Natural killer cell (primary cell): ENCODE results near the gene RDX. TPM values are rescaled to one million over a fixed set of nuclear protein-coding genes. Genes with fewer than 3 reads are reported as not detected.
A peak's percentile ranks its signal among the peaks of the same experiment; 100 is the strongest.

Experiments
- ATAC-seq, 3 donors: fragments of 150-1000 bp in 2 of 3; fragments of 200-7000 bp in 1 of 3; cut with Tn5 transposase; 1 replicate in 1 of 3; 2 replicates in 2 of 3; pipeline ENCODE4 v1.10.0; 2021; ENCODE audit warnings: mild to moderate bottlenecking in 2 of 3, moderate library complexity in 2 of 3
- DNase-seq, 2 donors: peaks; one replicate each; pipeline versions ENCODE4 v3.0.0 to v3.0.0-alpha.2; 2013 to 2021; ENCODE audit warnings: mixed read lengths in 1 of 2
- H3K27ac ChIP-seq: one replicate; pipeline ENCODE4 v1.5.1; 2013; ENCODE audit warnings: mild to moderate bottlenecking, low read length
- H3K27me3 ChIP-seq: one replicate; pipeline ENCODE4 v1.6.1; 2013; ENCODE audit warnings: low read length; ENCODE audit not compliant: control insufficient read depth, insufficient read depth
- H3K36me3 ChIP-seq: one replicate; pipeline ENCODE4 v1.6.1; 2013; ENCODE audit warnings: low read length; ENCODE audit not compliant: control insufficient read depth, insufficient read depth
- H3K4me1 ChIP-seq: one replicate; pipeline ENCODE4 v1.6.1; 2013; ENCODE audit warnings: low read length; ENCODE audit not compliant: control insufficient read depth, insufficient read depth
- H3K4me3 ChIP-seq: one replicate; pipeline ENCODE4 v1.5.1; 2013; ENCODE audit warnings: low read length
- H3K9me3 ChIP-seq: one replicate; pipeline ENCODE4 v1.6.1; 2013; ENCODE audit warnings: low read length; ENCODE audit not compliant: control insufficient read depth, insufficient read depth
- H3K27ac Mint-ChIP-seq, 2 donors: one replicate each; pipeline ENCODE4 v1.8.0; 2022; ENCODE audit warnings: mild to moderate bottlenecking in 2 of 2, mixed read lengths in 2 of 2, moderate library complexity in 1 of 2
- H3K27me3 Mint-ChIP-seq, 2 donors: one replicate each; pipeline ENCODE4 v1.8.0; 2022; ENCODE audit warnings: low read depth in 2 of 2, mixed read lengths in 2 of 2
- H3K36me3 Mint-ChIP-seq: one replicate; pipeline ENCODE4 v1.8.0; 2022; ENCODE audit warnings: mixed read lengths
- H3K4me1 Mint-ChIP-seq, 2 donors: one replicate each; pipeline ENCODE4 v1.8.0; 2022; ENCODE audit warnings: mixed read lengths in 2 of 2
- H3K4me3 Mint-ChIP-seq: one replicate; pipeline ENCODE4 v1.8.0; 2022; ENCODE audit warnings: mild to moderate bottlenecking, moderate library complexity, mixed read lengths
- H3K9me3 Mint-ChIP-seq, 2 donors: one replicate each; pipeline ENCODE4 v1.8.0; 2022; ENCODE audit warnings: mixed read lengths in 2 of 2
- CTCF ChIP-seq: fragments of 200-600 bp; IDR thresholded peaks from one replicate; pipeline ENCODE4 v1.8.0; 2022; ENCODE audit warnings: antibody characterized with exemption
- WGBS: methylation state at CpG from one replicate; pipeline ENCODE4 v1.1.7; 2013; ENCODE audit warnings: missing lambda C conversion rate; ENCODE audit not compliant: insufficient coverage; 5-methylcytosine and 5-hydroxymethylcytosine counted together
- intact Hi-C: fragments of 100-400 bp; cut with micrococcal nuclease; formaldehyde crosslinking; loops from one replicate; pipeline ENCODE4 v1.14.2; 2022
- total RNA-seq, 4 donors: library from RNA; stranded (reverse); fragments of 120-200 nt in 1 of 4; gene quantifications; one replicate each; pipeline versions ENCODE4 v1.2.3 to v1.2.4, GENCODE V29; 2013 to 2022

RDX gene
- total RNA-seq, 3 donors from 2014 or later (not counting 1 experiment from before 2014, with no cell fraction given): 22.6 to 31.1 (median 25.9) TPM

- intact Hi-C loops: loop anchor here (5.0 kb wide), 1 partner anchor 133 kb away; no protein-coding TSS in a partner anchor
- Histone ChIP-seq H3K27me3 (no peaks in the 10 kb centered on the region), H3K36me3 (no peaks in the 10 kb centered on the region), H3K27ac (no peak overlapping the region), H3K9me3 (no peaks in the 10 kb centered on the region), H3K4me1 (peaks cover 4% of the 10 kb centered on the region), H3K4me3 (no peak overlapping the region)
- no peak for TF ChIP-seq CTCF
- DNase-seq: peak in 1 of 2 donors; percentile 11
- 97% methylated on average over 4 of the region's 6 CpGs for WGBS
- Mint-ChIP-seq H3K4me3 (no peak overlapping the region), H3K27me3 (no peaks in the 10 kb centered on the region), H3K27ac (no peak overlapping the region), H3K9me3 (peaks cover 0 to 2% of the 10 kb centered on the region in 2 donors), H3K36me3 (no peaks in the 10 kb centered on the region), H3K4me1 (peaks cover 11 to 14% of the 10 kb centered on the region in 2 donors)
- no peak for ATAC-seq
These were observed 2.8 kb upstream of the RDX start for GRCh38 chr11:110299006-110299785.

- Histone ChIP-seq H3K27ac (no peak overlapping the region), H3K4me3 (no peak overlapping the region), H3K9me3 (no peaks in the 10 kb centered on the region), H3K36me3 (no peaks in the 10 kb centered on the region), H3K27me3 (no peaks in the 10 kb centered on the region), H3K4me1 (peaks cover 4% of the 10 kb centered on the region)
- H3K4me1 Mint-ChIP-seq: peaks cover 11 to 14% of the 10 kb centered on the region in 2 donors
- no peaks in the 10 kb centered on the region for H3K27me3 Mint-ChIP-seq
- ATAC-seq (no peak), DNase-seq (peak in 1 of 2 donors; percentile 7)
- no peaks in the 10 kb centered on the region for H3K36me3 Mint-ChIP-seq
- intact Hi-C loops: loop anchor here (5.0 kb wide), 1 partner anchor 134 kb away; no protein-coding TSS in a partner anchor
- H3K4me3 Mint-ChIP-seq: no peak overlapping the region
- H3K27ac Mint-ChIP-seq: peak overlapping the region in 1 of 2 donors; percentile 50
- H3K9me3 Mint-ChIP-seq: peaks cover 0 to 2% of the 10 kb centered on the region in 2 donors
- TF ChIP-seq CTCF: no peak
- WGBS: 98% methylated on average over 4 of the region's 5 CpGs
These were observed 1.9 kb upstream of the RDX start for GRCh38 chr11:110298301-110298765.

DNA sequence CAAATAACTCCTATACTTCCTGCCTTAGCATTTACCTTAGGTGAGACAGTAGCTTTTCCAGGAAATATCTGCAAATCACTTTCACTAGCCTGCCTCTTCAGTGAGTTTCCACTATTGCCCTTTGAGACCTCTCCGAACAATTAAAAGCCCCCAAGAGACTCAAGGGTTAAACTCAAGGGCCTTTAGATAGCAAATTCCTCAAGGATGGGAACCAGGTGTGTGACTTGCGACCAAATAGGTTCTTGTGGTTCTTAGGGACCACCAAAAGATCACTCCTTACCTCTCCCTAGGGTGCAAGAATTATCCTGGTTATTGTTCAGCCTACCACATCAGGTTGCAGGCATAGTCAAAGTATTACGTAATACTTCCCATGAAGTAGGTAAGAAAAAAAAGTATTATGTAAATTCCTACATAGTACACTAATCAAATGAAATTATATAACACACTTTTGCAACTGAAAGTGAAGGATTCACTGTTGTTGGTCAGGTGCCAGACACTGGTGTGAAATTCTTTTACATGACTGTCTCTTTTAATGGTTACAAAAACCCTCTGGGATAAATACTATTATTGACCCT is 1.4 kb upstream of the RDX start:
- WGBS: 90% methylated on average over 2 of the region's 3 CpGs
- DNase-seq (peak in 1 of 2 donors; percentile 56), ATAC-seq (no peak)
- Mint-ChIP-seq H3K4me3 (peak overlapping the region; percentile 75), H3K27ac (peak overlapping the region; percentile 36 to 50), H3K36me3 (no peaks in the 10 kb centered on the region), H3K9me3 (peaks cover 0 to 2% of the 10 kb centered on the region in 2 donors), H3K27me3 (no peaks in the 10 kb centered on the region), H3K4me1 (peaks cover 11 to 14% of the 10 kb centered on the region in 2 donors)
- Histone ChIP-seq H3K4me1 (peaks cover 4% of the 10 kb centered on the region), H3K4me3 (no peak overlapping the region), H3K27me3 (no peaks in the 10 kb centered on the region), H3K36me3 (no peaks in the 10 kb centered on the region), H3K9me3 (no peaks in the 10 kb centered on the region), H3K27ac (no peak overlapping the region)
- TF ChIP-seq CTCF: no peak
- intact Hi-C loops: loop anchor here (5.0 kb wide), 1 partner anchor 134 kb away; no protein-coding TSS in a partner anchor
